Mesenchymal stem cell (in vitro differentiated cells and primary cell): ENCODE data around the gene SNORC.
A peak's percentile ranks its signal among the peaks of the same experiment; 100 is the strongest.

Experiments used
- DNase-seq: peaks from one replicate; pipeline ENCODE4 v3.0.0-alpha.2; 2013
- H2AFZ ChIP-seq: one replicate; pipeline ENCODE4 v1.6.1; 2013; ENCODE audit warnings: low read depth, mild to moderate bottlenecking, control low read depth, inconsistent platforms, low read length, moderate library complexity
- H2AK5ac ChIP-seq: 2 replicates; pipeline ENCODE4 v1.6.1; 2013; ENCODE audit warnings: low read length, moderate library complexity, mild to moderate bottlenecking, inconsistent platforms; ENCODE audit not compliant: severe bottlenecking
- H2BK120ac ChIP-seq: one replicate; pipeline ENCODE4 v1.6.1; 2013; ENCODE audit warnings: low read depth, mild to moderate bottlenecking, inconsistent platforms, low read length, moderate library complexity
- H2BK12ac ChIP-seq, 2 experiments: one replicate each; pipeline ENCODE4 v1.6.1; 2013; ENCODE audit warnings: inconsistent platforms in 2 of 2, low read length in 2 of 2, mild to moderate bottlenecking in 2 of 2, moderate library complexity in 2 of 2, control low read depth in 1 of 2
- H2BK15ac ChIP-seq: one replicate; pipeline ENCODE4 v1.6.1; 2013; ENCODE audit warnings: mild to moderate bottlenecking, low read depth, inconsistent platforms; ENCODE audit not compliant: poor library complexity, severe bottlenecking
- H2BK5ac ChIP-seq: 2 replicates; pipeline ENCODE4 v1.6.1; 2013; ENCODE audit warnings: low read depth, mild to moderate bottlenecking, low read length, control low read depth, inconsistent platforms; ENCODE audit not compliant: poor library complexity, severe bottlenecking
- H3K14ac ChIP-seq, 2 experiments: one replicate each; pipeline ENCODE4 v1.6.1; 2013; ENCODE audit warnings: inconsistent platforms in 2 of 2, low read length in 2 of 2, control low read depth in 1 of 2, mild to moderate bottlenecking in 1 of 2, moderate library complexity in 1 of 2
- H3K18ac ChIP-seq, 2 experiments: one replicate each; pipeline ENCODE4 v1.6.1; 2013; ENCODE audit warnings: inconsistent platforms in 2 of 2, low read length in 2 of 2, control low read depth in 1 of 2, low read depth in 1 of 2, mild to moderate bottlenecking in 1 of 2
- H3K23ac ChIP-seq, 2 experiments: one replicate each; pipeline ENCODE4 v1.6.1; 2013; ENCODE audit warnings: inconsistent platforms in 2 of 2, low read length in 2 of 2, mild to moderate bottlenecking in 2 of 2, moderate library complexity in 2 of 2, control low read depth in 1 of 2
- H3K27ac ChIP-seq: 2 replicates; pipeline ENCODE4 v1.5.1; 2013; ENCODE audit warnings: mild to moderate bottlenecking, moderate library complexity, low read length, control low read depth, inconsistent platforms; ENCODE audit not compliant: poor library complexity, severe bottlenecking
- H3K27me3 ChIP-seq, 2 experiments: 2 replicates each; pipeline versions ENCODE4 v1.6.1 to v1.7.0; 2013; ENCODE audit warnings: low read length in 2 of 2, mild to moderate bottlenecking in 2 of 2, moderate library complexity in 2 of 2, control low read depth in 1 of 2, inconsistent platforms in 1 of 2; ENCODE audit not compliant: control insufficient read depth in 1 of 2, insufficient read depth in 1 of 2
- H3K36me3 ChIP-seq, 2 experiments: 2 replicates each; pipeline versions ENCODE4 v1.6.1 to v1.7.0; 2013; ENCODE audit warnings: low read length in 2 of 2, control low read depth in 1 of 2, inconsistent platforms in 1 of 2, low read depth in 1 of 2, mild to moderate bottlenecking in 1 of 2; ENCODE audit not compliant: insufficient read depth in 2 of 2, control insufficient read depth in 1 of 2
- H3K4ac ChIP-seq, 2 experiments: one replicate each; pipeline ENCODE4 v1.6.1; 2013; ENCODE audit warnings: inconsistent platforms in 2 of 2, low read length in 2 of 2, mild to moderate bottlenecking in 2 of 2, moderate library complexity in 2 of 2, control low read depth in 1 of 2, low read depth in 1 of 2
- H3K4me1 ChIP-seq: 2 replicates; pipeline ENCODE4 v1.6.1; 2013; ENCODE audit warnings: low read depth, low read length, control low read depth; ENCODE audit not compliant: control insufficient read depth, insufficient read depth
- H3K4me2 ChIP-seq: 2 replicates; pipeline ENCODE4 v1.6.1; 2013; ENCODE audit warnings: low read length, mild to moderate bottlenecking, inconsistent platforms; ENCODE audit not compliant: poor library complexity, severe bottlenecking
- H3K4me3 ChIP-seq, 2 experiments: 2 replicates each; pipeline versions ENCODE4 v1.5.1 to v1.7.0; 2013; ENCODE audit warnings: low read length in 2 of 2, mild to moderate bottlenecking in 2 of 2, control low read depth in 1 of 2, low read depth in 1 of 2; ENCODE audit not compliant: insufficient read depth in 1 of 2
- H3K79me1 ChIP-seq: replicated peaks from 2 replicates; pipeline ENCODE4 v1.6.1; 2013; ENCODE audit warnings: mild to moderate bottlenecking, control low read depth, low read length, inconsistent platforms; ENCODE audit not compliant: poor library complexity, severe bottlenecking
- H3K9ac ChIP-seq: 2 replicates; pipeline ENCODE4 v1.7.0; 2013; ENCODE audit warnings: mild to moderate bottlenecking, low read length, moderate library complexity
- H3K9me3 ChIP-seq: 2 replicates; pipeline ENCODE4 v1.7.0; 2013; ENCODE audit warnings: mild to moderate bottlenecking, low read length; ENCODE audit not compliant: control insufficient read depth
- H4K8ac ChIP-seq: one replicate; pipeline ENCODE4 v1.6.1; 2013; ENCODE audit warnings: inconsistent platforms, mild to moderate bottlenecking, low read length, moderate library complexity
- H4K91ac ChIP-seq: one replicate; pipeline ENCODE4 v1.6.1; 2013; ENCODE audit warnings: mild to moderate bottlenecking, low read length, inconsistent platforms
- WGBS: methylation state at CpG from one replicate; pipeline ENCODE4 v1.1.7; 2013; ENCODE audit warnings: mixed read lengths; 5-methylcytosine and 5-hydroxymethylcytosine counted together

Gene SNORC

GRCh38 chr2:232876161-232876977 is 6.3 kb downstream of the SNORC start:
- 7% methylated on average over 54 of the region's 119 CpGs for WGBS
- no peak overlapping the region for H2BK15ac ChIP-seq
- H3K27ac ChIP-seq = no peak overlapping the region
- no peak for DNase-seq
- H2BK12ac ChIP-seq = no peak overlapping the region
- no peak overlapping the region for H3K14ac ChIP-seq
- H4K91ac ChIP-seq = no peak overlapping the region
- peaks cover 0 to 29% of the 10 kb centered on the region in 2 experiments for H3K36me3 ChIP-seq
- no peak overlapping the region for H4K8ac ChIP-seq
- no peak overlapping the region for H2AFZ ChIP-seq
- H2BK120ac ChIP-seq = no peak overlapping the region
- no peak overlapping the region for H3K4ac ChIP-seq
- no peaks in the 10 kb centered on the region for H3K9me3 ChIP-seq
- peak overlapping the region in 1 of 2 experiments; percentile 9 for H3K23ac ChIP-seq
- H3K4me2 ChIP-seq = peak overlapping the region; percentile 96
- peak overlapping the region; percentile 17 to 77 for H3K18ac ChIP-seq
- H3K9ac ChIP-seq = no peak overlapping the region
- no peak overlapping the region for H2BK5ac ChIP-seq
- H3K4me1 ChIP-seq = peaks cover 18% of the 10 kb centered on the region
- peaks cover 6 to 22% of the 10 kb centered on the region in 2 experiments for H3K27me3 ChIP-seq
- no peak overlapping the region for H2AK5ac ChIP-seq
- peak overlapping the region; percentile 61 to 67 for H3K4me3 ChIP-seq
- no peaks in the 10 kb centered on the region for H3K79me1 ChIP-seq

GRCh38 chr2:232876978-232877441 is 6.9 kb downstream of the SNORC start:
- no peak for DNase-seq

GRCh38 chr2:232877940-232878511 is 8.0 kb downstream of the SNORC start:
- Histone ChIP-seq H3K4me3 (no peak overlapping the region), H3K4ac (no peak overlapping the region), H2BK12ac (no peak overlapping the region), H3K36me3 (peaks cover 0 to 26% of the 10 kb centered on the region in 2 experiments), H2BK15ac (no peak overlapping the region), H4K8ac (no peak overlapping the region), H3K9me3 (no peaks in the 10 kb centered on the region), H3K4me1 (peaks cover 18% of the 10 kb centered on the region), H3K79me1 (no peaks in the 10 kb centered on the region), H3K27ac (no peak overlapping the region), H3K23ac (no peak overlapping the region), H2AFZ (no peak overlapping the region), H3K14ac (no peak overlapping the region), H2BK5ac (no peak overlapping the region), H2BK120ac (no peak overlapping the region), H4K91ac (no peak overlapping the region), H3K18ac (no peak overlapping the region), H3K4me2 (no peak overlapping the region), H3K27me3 (peaks cover 6 to 22% of the 10 kb centered on the region in 2 experiments), H2AK5ac (no peak overlapping the region), H3K9ac (no peak overlapping the region)
- 92% methylated on average over 13 of the region's 13 CpGs for WGBS
- no peak for DNase-seq

More at GRCh38 chr2:232876978-232877441, 6.9 kb downstream of the SNORC start:
- Histone ChIP-seq H3K14ac (no peak overlapping the region), H3K23ac (peak overlapping the region in 1 of 2 experiments; percentile 19), H3K4ac (no peak overlapping the region), H3K9me3 (no peaks in the 10 kb centered on the region), H3K9ac (no peak overlapping the region), H2BK12ac (no peak overlapping the region), H3K4me2 (peak overlapping the region; percentile 96), H3K27ac (no peak overlapping the region), H2BK120ac (no peak overlapping the region), H3K27me3 (peaks cover 6 to 22% of the 10 kb centered on the region in 2 experiments), H2AFZ (no peak overlapping the region), H2BK15ac (no peak overlapping the region), H3K36me3 (peaks cover 0 to 25% of the 10 kb centered on the region in 2 experiments), H3K79me1 (no peaks in the 10 kb centered on the region), H4K91ac (no peak overlapping the region), H2BK5ac (no peak overlapping the region), H3K18ac (no peak overlapping the region), H3K4me3 (peak overlapping the region; percentile 61 to 67), H4K8ac (no peak overlapping the region), H2AK5ac (no peak overlapping the region), H3K4me1 (peaks cover 18% of the 10 kb centered on the region)
- WGBS = 40% methylated on average over 21 of the region's 21 CpGs
